Left lobe of liver (tissue), 2 donors: Measurements from ENCODE around the gene FN3KRP. TPM values are rescaled to one million over a fixed set of nuclear protein-coding genes. Genes with fewer than 3 reads are reported as not detected.
A peak's percentile ranks its signal among the peaks of the same experiment; 100 is the strongest.

Source experiments
- ATAC-seq: fragments of 200-7000 bp; cut with Tn5 transposase; one replicate; pipeline ENCODE4 v1.9.1; 2020; ENCODE audit warnings: mild to moderate bottlenecking, moderate library complexity
- DNase-seq: peaks from one replicate; pipeline ENCODE4 v3.0.0-alpha.2; 2020; ENCODE audit warnings: low spot score
- total RNA-seq: library from RNA; stranded (reverse); gene quantifications from one replicate; pipeline ENCODE4 v1.2.1, GENCODE V29; 2021
- donor health status: DM: no; HTN: no; CAD: no; lungs with moderate emphysema.
- donor health status: DM: no; HTN: yes; CAD: no.

FN3KRP gene, protein sequence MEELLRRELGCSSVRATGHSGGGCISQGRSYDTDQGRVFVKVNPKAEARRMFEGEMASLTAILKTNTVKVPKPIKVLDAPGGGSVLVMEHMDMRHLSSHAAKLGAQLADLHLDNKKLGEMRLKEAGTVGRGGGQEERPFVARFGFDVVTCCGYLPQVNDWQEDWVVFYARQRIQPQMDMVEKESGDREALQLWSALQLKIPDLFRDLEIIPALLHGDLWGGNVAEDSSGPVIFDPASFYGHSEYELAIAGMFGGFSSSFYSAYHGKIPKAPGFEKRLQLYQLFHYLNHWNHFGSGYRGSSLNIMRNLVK
- 14.0 TPM for total RNA-seq

DNA sequence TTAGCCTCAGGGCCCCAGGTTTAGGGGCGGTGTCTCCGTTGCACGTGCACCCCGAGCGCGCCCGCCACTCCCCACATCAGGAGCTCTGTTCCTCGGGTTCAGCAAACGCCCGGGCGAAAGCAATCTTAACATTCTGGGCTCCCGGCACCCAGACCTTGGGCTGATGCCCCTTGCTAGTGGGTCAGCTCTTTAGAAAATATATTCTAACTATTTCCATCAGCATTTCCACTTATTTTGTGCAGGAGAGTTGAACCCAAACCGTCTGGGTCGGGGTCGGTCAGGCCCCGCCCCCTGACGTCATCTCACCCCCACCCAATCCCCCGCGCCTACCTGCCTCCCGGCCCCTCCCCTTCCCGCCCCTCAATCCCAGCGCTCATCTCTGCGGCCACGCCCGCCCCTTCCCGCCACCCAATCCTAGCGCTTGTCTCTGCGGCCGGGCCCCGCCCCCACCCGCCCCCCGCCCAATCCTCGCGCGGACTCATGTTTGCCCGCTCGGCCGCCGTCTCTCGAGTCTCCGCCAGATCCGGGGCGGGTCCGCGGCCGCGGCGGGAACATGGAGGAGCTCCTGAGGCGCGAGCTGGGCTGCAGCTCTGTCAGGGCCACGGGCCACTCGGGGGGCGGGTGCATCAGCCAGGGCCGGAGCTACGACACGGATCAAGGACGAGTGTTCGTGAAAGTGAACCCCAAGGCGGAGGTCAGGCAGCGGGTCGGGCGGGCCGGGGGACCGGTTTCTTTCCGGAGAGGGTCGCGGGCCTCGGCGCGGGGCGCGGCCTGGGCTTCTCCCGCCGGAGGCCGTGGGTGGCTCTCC is at the start of gene FN3KRP:
TSS of gene FN3KRP (plus strand) at position 504 of the 808 bp plus-strand sequence. CDS start at position 554, 50 bp downstream.
- DNase-seq (peak; percentile 90), ATAC-seq (peak; percentile 86)

GRCh38 chr17:82666931-82667667 is 49.4 kb upstream of the FN3KRP start:
- DNase-seq, result no peak
- no peak for ATAC-seq

DNA sequence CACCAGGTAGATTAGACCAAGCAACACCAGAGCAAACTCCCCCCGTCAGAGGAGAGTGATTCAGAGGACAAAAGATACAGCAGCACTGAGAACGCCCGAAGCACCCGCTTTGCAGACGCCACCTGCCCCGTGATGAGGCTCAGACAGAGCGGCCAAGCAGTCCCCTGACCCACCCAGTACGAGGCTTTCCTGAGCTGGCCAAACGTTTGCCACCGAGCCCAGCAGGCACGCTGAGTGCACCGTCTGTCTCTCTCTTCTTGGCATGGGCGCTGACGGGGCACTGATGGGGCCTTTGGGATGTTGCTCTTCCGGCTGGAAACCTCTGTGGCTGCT is 48.9 kb upstream of the FN3KRP start:
- ATAC-seq (no peak), DNase-seq (no peak)

GRCh38 chr17:82668024-82668630 is 48.4 kb upstream of the FN3KRP start:
- DNase-seq, result no peak
- ATAC-seq, result no peak

DNA sequence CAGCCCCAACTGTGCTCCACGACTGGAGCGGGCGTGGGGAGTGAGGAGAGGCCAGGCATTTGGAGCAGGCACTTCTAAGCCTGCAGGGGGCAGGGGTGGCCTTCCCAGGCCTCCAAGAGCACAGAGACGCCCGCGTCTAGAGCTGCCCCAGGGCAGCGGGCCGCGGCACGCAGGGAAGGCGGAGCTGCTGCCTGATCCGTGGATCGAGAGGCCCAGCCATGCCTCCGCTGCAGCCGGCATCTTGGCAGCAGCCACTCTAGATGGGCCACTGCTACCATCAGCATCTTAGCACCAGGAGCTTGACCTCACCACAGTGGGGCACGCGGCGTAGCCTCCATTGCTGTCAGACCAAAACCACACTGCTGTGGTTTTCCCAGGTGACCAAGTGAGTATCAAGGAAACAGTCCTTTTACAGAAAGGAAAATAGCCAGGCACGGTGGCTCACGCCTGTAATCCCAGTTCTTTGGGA is 47.8 kb upstream of the FN3KRP start:
- peak; percentile 98 for ATAC-seq
- DNase-seq, result peak; percentile 77

- DNase-seq (no peak), ATAC-seq (no peak)
Observed at GRCh38 chr17:82670661-82671450, 45.6 kb upstream of the FN3KRP start.

DNA sequence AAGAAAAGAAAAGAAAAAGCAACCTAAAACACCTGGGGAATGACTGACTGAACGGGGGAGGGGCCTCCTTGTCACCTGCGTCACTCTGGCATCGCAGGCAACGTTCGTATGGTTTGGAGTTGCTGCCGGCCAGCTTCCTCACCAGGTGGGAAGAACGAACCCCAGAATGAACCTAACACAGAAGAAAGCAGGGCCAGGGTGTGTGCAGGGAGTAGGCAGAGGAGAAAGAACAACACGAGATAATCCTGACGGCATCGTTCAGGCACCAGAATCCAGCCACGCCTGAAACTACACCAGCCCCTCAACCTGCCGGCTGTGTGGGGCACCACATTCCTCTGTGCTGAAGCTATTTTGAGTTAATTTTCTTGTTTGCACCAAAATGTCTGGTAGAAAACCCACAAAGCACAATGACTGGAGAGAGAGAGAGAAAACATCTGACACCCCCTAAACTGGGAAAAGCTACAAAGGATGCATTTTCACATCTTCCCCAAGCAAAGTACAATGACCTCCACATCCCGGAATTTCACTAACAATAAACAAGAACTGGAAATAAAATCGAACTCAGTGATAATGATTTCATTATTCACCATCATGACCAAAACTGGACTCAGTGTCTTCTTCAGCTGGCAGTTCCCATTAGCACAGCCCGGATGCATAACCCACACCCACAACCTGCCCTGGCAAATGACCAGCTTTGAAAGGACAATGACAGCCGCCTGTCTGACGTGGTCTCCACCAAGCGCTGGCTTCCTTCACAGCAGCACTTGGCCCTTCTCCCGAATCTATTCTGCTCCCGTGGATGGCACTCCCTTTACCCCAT is 41.6 kb upstream of the FN3KRP start:
- DNase-seq (no peak), ATAC-seq (peak; percentile 39)

GRCh38 chr17:82675476-82676245 is 40.8 kb upstream of the FN3KRP start:
- no peak for DNase-seq
- ATAC-seq, result peak; percentile 34

DNA sequence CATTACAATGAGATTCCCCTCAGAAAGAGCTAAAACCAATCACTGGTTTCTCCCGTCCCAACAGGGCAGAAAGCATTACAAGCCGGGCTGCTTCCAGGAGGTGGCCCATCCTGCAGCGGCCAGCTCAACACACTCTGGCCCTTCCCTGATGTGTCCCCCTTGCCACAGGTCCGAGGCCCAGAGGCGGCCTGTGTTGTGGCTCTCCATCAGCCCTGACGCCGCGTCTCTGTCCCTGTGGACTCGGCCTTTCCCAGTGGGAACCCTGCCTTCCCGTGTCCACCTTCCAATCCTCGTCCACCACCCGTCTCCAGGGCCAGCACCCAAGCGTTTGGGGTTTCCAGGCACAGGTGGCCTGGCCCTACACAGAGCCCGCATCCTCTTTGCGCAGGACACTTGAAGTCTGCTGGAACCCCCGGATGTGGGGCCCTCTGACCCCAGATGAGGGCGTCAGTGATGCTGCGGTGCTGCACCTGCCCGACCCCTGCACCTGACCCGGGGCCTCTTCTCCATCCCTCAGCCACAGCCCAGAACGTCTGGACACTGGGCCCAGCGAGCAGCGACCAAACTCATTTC is 39.1 kb upstream of the FN3KRP start:
- no peak for ATAC-seq
- DNase-seq, result no peak

DNA sequence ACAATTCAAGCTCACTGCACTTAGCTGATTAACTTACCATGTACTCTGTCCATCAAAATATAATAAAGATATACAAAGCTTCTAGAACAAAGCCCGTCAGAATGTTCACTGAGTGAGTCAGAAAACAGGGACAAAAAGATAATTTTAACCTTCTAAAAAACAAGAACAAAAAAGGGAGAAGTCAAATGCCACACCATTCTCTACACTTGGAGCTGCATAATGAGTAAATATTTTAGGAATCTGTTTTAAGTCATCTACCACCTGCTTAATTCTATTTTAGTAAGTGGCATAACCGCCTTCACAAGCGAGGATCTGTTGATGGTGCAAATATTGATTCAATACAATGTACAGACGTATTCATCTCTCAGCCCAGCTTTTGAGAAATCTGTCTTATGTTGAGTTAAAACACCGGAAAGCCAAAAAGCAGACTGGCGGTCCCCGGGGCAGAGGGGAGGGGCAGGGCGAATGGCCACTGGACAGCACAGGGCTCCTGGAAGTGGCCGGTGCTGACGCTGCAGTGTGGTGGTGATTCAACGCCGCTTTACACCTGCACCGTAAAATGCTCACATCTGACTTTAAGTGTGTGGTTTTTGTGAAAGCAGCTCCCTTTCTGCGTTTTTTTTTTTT is 38.1 kb upstream of the FN3KRP start:
- ATAC-seq, result no peak

GRCh38 chr17:82679586-82680465 is 36.7 kb upstream of the FN3KRP start:
- ATAC-seq (peak; percentile 35), DNase-seq (no peak)

More for the DNA sequence above, 38.1 kb upstream of the FN3KRP start:
- DNase-seq, result no peak

GRCh38 chr17:82681547-82681946 is 35.0 kb upstream of the FN3KRP start:
- no peak for DNase-seq
- no peak for ATAC-seq

GRCh38 chr17:82683534-82683933 is 33.0 kb upstream of the FN3KRP start:
- DNase-seq (no peak), ATAC-seq (no peak)

- ATAC-seq, result peak; percentile 85
- peak; percentile 80 for DNase-seq
Observed at GRCh38 chr17:82684228-82684841, 32.2 kb upstream of the FN3KRP start.

DNA sequence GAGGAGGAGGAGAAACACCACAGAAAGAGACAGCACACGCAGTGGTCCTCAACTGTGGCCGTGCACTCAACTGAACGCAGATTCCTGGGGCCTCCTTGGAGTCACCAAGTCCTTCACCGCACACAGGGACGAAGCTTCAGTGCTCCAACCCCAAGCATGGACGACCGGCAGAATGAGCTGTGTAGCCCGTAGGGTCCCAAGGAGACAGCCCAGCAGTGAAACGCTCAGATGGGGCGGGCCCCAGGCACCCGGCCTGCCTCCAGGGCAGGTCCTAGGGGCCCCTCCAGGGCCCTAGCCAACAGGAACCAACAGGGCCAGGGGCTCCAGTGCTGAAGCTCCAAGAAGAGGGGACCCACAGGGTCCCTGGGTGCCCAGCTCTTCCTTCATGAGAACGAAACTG is 31.2 kb upstream of the FN3KRP start:
- no peak for DNase-seq
- no peak for ATAC-seq
